ENCODE results near the gene VWC2.

The VWC2 gene

GRCh38 chr7:49860293-49860692 is 86.9 kb downstream of the VWC2 start:
- TF ChIP-seq GLIS3 (CRISPR knock-in tag; IDR thresholded peaks at IDR 0.05) (no peak), ISL1 (CRISPR knock-in tag; IDR thresholded peaks at IDR 0.05) (no peak), ESRRG (CRISPR knock-in tag; IDR thresholded peaks at IDR 0.05) (no peak), TSHZ2 (CRISPR knock-in tag; IDR thresholded peaks at IDR 0.05) (no peak), ARNTL (CRISPR knock-in tag; IDR thresholded peaks at IDR 0.05; ENCODE audit: borderline replicate concordance, low read depth) (no peak), RARB (CRISPR knock-in tag; IDR thresholded peaks at IDR 0.05) (no peak), POU6F1 (CRISPR knock-in tag; IDR thresholded peaks at IDR 0.05; ENCODE audit: borderline replicate concordance, low read depth) (no peak), ZFP3 (CRISPR knock-in tag; IDR thresholded peaks at IDR 0.05) (no peak), PPARA (CRISPR knock-in tag; IDR thresholded peaks at IDR 0.05; ENCODE audit: borderline replicate concordance) (no peak), ZNF565 (CRISPR knock-in tag; conservative IDR thresholded peaks at IDR 0.05; ENCODE audit: low read depth) (no peak)
- TF ChIP-seq, protein P1, sequence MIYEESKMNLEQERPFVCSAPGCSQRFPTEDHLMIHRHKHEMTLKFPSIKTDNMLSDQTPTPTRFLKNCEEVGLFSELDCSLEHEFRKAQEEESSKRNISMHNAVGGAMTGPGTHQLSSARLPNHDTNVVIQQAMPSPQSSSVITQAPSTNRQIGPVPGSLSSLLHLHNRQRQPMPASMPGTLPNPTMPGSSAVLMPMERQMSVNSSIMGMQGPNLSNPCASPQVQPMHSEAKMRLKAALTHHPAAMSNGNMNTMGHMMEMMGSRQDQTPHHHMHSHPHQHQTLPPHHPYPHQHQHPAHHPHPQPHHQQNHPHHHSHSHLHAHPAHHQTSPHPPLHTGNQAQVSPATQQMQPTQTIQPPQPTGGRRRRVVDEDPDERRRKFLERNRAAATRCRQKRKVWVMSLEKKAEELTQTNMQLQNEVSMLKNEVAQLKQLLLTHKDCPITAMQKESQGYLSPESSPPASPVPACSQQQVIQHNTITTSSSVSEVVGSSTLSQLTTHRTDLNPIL (CRISPR knock-in tag; IDR thresholded peaks at IDR 0.05; ENCODE audit: low read depth): no peak
- TF ChIP-seq, protein P2, sequence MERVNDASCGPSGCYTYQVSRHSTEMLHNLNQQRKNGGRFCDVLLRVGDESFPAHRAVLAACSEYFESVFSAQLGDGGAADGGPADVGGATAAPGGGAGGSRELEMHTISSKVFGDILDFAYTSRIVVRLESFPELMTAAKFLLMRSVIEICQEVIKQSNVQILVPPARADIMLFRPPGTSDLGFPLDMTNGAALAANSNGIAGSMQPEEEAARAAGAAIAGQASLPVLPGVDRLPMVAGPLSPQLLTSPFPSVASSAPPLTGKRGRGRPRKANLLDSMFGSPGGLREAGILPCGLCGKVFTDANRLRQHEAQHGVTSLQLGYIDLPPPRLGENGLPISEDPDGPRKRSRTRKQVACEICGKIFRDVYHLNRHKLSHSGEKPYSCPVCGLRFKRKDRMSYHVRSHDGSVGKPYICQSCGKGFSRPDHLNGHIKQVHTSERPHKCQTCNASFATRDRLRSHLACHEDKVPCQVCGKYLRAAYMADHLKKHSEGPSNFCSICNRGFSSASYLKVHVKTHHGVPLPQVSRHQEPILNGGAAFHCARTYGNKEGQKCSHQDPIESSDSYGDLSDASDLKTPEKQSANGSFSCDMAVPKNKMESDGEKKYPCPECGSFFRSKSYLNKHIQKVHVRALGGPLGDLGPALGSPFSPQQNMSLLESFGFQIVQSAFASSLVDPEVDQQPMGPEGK (CRISPR knock-in tag; IDR thresholded peaks at IDR 0.05; ENCODE audit: borderline replicate concordance): no peak
- TF ChIP-seq, protein P3, sequence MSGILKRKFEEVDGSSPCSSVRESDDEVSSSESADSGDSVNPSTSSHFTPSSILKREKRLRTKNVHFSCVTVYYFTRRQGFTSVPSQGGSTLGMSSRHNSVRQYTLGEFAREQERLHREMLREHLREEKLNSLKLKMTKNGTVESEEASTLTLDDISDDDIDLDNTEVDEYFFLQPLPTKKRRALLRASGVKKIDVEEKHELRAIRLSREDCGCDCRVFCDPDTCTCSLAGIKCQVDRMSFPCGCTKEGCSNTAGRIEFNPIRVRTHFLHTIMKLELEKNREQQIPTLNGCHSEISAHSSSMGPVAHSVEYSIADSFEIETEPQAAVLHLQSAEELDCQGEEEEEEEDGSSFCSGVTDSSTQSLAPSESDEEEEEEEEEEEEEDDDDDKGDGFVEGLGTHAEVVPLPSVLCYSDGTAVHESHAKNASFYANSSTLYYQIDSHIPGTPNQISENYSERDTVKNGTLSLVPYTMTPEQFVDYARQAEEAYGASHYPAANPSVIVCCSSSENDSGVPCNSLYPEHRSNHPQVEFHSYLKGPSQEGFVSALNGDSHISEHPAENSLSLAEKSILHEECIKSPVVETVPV (CRISPR knock-in tag; IDR thresholded peaks at IDR 0.05): no peak
- ATAC-seq: no peak

DNA sequence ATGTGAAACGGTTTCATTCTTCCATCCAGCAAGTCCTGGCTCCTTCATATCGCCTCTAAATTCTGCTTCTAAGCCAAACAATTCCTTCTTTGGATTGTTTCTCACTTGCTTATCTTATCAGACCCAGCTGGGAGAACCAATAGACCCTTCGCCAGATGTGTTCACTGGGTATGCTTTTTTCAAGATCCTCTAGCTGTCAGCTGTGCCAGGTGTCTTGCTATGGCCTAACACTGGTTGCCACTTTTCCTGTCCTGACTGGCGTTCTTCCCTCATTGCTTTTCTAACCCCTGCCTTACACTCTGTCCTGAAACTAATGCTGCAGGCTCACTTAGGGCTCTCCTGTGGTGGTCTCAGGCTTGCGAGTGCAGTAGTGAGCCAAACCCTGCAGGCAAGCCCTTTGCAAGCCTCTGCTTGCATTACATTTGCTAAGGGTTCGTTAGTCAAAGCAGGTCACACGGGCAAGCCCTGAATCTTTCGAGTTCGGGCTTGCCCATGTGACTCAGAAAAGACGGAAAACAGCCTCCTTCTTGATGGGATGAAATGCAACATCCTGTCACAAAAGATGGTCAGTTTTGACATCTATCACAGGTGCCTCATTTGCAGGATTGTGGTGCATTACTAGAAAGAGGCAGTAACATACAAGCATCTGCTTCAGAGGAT is 92.8 kb downstream of the VWC2 start:
- TF ChIP-seq OSR1 (CRISPR knock-in tag; IDR thresholded peaks at IDR 0.05): no peak
- TF ChIP-seq, protein P1 (CRISPR knock-in tag; IDR thresholded peaks at IDR 0.05; ENCODE audit: low read depth): no peak
- ATAC-seq: no peak

GRCh38 chr7:49866910-49867309 is 93.5 kb downstream of the VWC2 start:
- TF ChIP-seq ESRRG (CRISPR knock-in tag; IDR thresholded peaks at IDR 0.05) (no peak), ZFP30 (CRISPR knock-in tag; IDR thresholded peaks at IDR 0.05) (no peak)
- no peak for ATAC-seq

GRCh38 chr7:49873420-49873819 is 100.0 kb downstream of the VWC2 start:
- no peak for TF ChIP-seq ISL1 (CRISPR knock-in tag; IDR thresholded peaks at IDR 0.05)
- ATAC-seq: no peak

Data from SK-N-SH treated with all-trans-retinoic acid at 6 μM for 48 hours (cell line).